ENCODE results near the gene KLHL3.

The KLHL3 gene

DNA sequence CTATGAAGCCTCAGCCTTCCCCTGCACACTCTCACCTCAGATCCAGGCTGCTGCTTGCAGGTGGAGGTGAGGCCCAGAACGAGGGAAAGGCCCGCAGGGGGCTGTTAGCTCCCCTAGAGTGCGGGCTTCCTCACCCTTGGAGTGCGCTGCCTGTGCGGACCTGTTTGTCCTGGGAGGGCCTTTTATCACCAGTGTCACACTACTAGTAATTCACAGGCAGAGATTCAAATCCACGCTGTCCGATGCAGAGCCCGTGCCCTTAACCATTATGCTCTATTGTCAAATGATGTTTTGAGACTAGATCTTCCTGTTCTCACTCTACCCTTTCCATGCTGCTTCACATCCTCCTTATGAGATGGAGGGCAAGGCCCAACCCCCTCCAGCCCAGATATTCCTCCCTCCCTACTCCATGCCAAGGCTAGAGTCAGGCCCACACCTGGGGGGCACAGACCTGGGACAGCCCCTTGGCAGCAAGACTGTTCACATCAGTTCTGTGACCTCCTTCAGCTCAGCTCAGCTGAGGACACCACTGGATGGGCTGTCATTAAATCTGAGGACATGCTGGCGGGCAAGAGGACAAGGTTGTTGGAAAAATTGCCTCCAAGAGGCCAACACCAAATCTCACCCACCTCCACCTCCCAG, 124.0 kb downstream of the KLHL3 start:
- DNase-seq (ENCODE audit: low read depth in 3 of 3), result no peak

DNA sequence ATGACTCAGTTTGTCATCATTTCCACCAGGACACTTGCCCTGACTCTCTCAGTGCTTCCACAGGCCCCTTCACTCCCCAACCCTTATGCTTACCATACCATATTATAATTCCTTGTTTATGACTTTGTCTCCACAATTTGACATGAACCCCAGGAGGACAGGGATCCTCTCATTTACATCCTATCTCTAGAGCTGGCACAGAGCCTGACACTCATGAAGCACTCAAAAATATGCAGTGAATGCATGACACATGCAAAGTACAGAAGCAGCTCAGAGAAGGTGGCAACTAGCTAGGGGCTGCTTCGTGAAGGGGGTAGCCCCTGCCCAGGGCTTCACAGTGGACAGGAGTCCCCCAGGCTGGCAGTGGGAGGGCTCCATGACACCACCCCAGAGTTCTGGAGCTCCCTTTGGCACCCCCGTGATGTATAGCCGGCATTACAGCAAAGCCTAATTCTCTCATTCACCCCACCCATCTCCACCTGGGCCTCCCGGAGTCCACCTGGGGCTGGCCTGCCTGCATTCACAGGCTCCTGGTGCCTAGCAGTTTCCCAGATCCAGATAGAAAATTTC, 124.8 kb downstream of the KLHL3 start:
- DNase-seq (ENCODE audit: low read depth in 3 of 3), result no peak

GRCh38 chr5:137610598-137610997, 125.3 kb downstream of the KLHL3 start:
- no peak for DNase-seq (ENCODE audit: low read depth in 3 of 3)

- no peak for DNase-seq (ENCODE audit: low read depth in 3 of 3)
Measured at GRCh38 chr5:137609127-137609526, 126.8 kb downstream of the KLHL3 start.

- no peak for DNase-seq (ENCODE audit: low read depth in 3 of 3)
Measured at GRCh38 chr5:137607771-137608170, 128.1 kb downstream of the KLHL3 start.

DNA sequence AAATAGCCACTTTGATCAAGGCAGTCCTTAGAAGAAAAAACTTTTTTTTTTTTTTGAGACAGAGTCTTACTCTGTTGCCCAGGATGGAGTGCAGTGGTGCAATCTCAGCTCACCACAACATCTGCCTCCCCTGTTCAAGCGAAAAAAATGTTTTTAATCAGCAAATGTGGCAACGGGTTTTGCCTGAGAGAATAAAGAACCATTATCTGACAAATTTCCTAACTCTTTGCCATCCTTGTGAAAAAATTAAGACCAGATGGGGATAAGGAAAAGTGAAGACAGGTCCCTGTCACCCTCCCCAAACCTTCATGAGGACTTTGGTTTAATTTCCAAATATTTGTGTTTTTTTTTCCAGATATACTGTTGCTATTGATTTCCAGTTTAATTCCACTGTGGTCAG, 129.5 kb downstream of the KLHL3 start:
- DNase-seq (ENCODE audit: low read depth in 3 of 3), result no peak

- DNase-seq (ENCODE audit: low read depth in 3 of 3), result no peak
Measured at GRCh38 chr5:137605411-137605810, 130.5 kb downstream of the KLHL3 start.

GRCh38 chr5:137604348-137605095, 131.4 kb downstream of the KLHL3 start:
- no peak for DNase-seq (ENCODE audit: low read depth in 3 of 3)

DNA sequence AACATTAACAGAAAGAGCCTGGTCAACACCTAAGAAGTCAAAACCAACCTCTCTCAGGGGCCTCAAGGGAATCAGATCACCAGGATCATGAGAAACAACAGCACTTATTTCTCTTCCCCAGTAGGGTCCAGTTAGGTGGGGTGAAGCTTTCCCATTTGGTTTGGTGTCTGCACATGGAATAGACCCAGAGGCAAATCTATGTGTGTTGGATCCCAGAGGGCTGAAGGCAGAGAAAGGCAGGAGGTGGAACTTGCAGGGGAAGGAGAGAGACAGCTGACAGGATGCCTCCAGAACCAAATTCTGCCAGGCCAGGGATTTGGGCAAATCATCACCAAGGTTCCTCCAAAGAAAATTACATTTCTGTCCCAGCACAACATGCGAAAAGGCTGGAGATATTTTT, 132.0 kb downstream of the KLHL3 start:
- no peak for DNase-seq (ENCODE audit: low read depth in 3 of 3)

- DNase-seq (ENCODE audit: low read depth in 3 of 3), result no peak
Measured at GRCh38 chr5:137603356-137603755, 132.5 kb downstream of the KLHL3 start.

- DNase-seq (ENCODE audit: low read depth in 3 of 3), result no peak
Measured at GRCh38 chr5:137602721-137603273, 133.1 kb downstream of the KLHL3 start.

- no peak for DNase-seq (ENCODE audit: low read depth in 3 of 3)
Measured at GRCh38 chr5:137600721-137601360, 135.0 kb downstream of the KLHL3 start.

DNA sequence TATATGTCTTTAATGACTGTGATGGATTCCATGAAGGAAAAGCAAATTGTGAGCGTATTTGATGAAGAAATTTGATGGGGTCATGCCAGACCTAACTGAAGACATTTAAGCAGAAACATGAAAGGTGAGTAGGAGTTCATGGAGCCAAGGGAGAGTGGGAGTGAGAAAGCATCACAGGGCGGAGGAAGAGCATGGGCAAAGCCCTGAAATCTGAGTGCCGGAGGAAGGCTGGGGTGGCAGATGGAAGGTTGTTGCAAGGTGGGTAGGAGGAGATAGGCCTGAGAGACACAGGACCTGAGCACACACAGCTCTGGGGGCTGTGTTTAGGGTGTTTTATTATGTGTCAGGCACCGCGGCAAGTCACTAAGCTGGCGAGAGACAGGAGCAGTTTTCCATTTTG, 136.4 kb downstream of the KLHL3 start:
- no peak for DNase-seq (ENCODE audit: low read depth in 3 of 3)

- DNase-seq (ENCODE audit: low read depth in 3 of 3), result no peak
Measured at GRCh38 chr5:137598399-137598798, 137.5 kb downstream of the KLHL3 start.

- no peak for DNase-seq (ENCODE audit: low read depth in 3 of 3)
Measured at GRCh38 chr5:137596941-137597340, 138.9 kb downstream of the KLHL3 start.

- no peak for DNase-seq (ENCODE audit: low read depth in 3 of 3)
Measured at GRCh38 chr5:137595396-137596079, 140.4 kb downstream of the KLHL3 start.

DNA sequence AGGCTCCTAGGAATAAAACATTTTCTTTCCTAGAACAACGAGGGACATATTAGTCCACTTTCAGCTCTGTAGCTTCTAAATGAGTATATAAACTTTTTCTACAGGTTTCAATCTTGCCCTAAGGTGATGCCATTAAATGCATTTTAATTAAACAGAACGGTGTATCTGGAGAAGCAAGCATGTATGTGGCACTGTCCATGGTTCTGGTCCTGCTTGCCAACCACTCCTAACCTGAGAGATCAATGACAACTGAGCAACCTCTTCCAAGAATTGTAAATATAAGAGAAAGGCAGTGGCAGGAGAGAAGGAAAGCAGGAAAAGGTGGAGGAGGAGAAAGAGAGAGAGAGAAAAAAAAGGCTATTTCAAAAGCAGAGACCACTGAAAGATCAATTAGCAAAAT, 141.2 kb downstream of the KLHL3 start:
- no peak for DNase-seq (ENCODE audit: low read depth in 3 of 3)

GRCh38 chr5:137592317-137592716, 143.6 kb downstream of the KLHL3 start:
- no peak for DNase-seq (ENCODE audit: low read depth in 3 of 3)

- no peak for DNase-seq (ENCODE audit: low read depth in 3 of 3)
Measured at GRCh38 chr5:137589185-137589584, 146.7 kb downstream of the KLHL3 start.

DNA sequence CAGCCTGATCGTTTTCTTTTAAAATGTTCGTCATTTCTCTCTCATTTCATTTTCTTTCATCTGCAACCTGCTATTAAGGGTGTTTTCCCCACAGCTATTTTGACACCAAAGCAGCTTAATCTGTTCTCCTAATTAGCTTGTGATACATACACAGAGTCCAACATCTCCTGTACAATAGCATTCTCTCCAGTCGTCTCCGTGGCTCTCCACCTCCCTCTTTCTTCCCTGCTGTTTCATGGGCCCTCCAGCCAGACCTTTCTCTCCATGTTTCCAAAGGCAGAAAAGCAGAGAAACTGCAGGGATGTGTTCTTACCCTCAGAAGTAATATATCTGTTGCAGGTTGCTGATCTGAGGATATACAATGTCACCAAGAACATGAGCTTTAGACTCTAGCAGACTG, 148.0 kb downstream of the KLHL3 start:
- DNase-seq (ENCODE audit: low read depth in 3 of 3), result no peak

GRCh38 chr5:137584262-137584661, 151.6 kb downstream of the KLHL3 start:
- no peak for DNase-seq (ENCODE audit: low read depth in 3 of 3)

GRCh38 chr5:137583129-137583528, 152.8 kb downstream of the KLHL3 start:
- no peak for DNase-seq (ENCODE audit: low read depth in 3 of 3)

All from stimulated activated CD4-positive, alpha-beta T cell treated with anti-CD3 and anti-CD28 coated beads, TNF-alpha, amount 100 ng/mL, for 4 hours (primary cell).